Activated B cell treated with CpG ODN at 0.5 μM for 24 hours (primary cell): ENCODE measurements around the gene TOP3B. TPM values are rescaled to one million over a fixed set of nuclear protein-coding genes. Genes with fewer than 3 reads are reported as not detected.
A peak's percentile ranks its signal among the peaks of the same experiment; 100 is the strongest.
"Not testable (repeated sequence)": the region's sequence is repeated elsewhere in the genome, so short reads cannot be mapped to it uniquely, and the experiment has no call there.

Experiments
- ATAC-seq: fragments of 200-7000 bp; cut with Tn5 transposase; one replicate; pipeline ENCODE4 v1.10.0; 2021; ENCODE audit warnings: low read depth, mild to moderate bottlenecking, moderate library complexity
- CTCF ChIA-PET: fragments of 350-600 bp; sonication (Branson Sonifier 250); formaldehyde crosslinking; loops from one replicate; lab custom pipeline; 2021; ENCODE audit warnings: antibody characterized with exemption; lab: Charles Lee
- POLR2A ChIA-PET: fragments of 350-600 bp; sonication (Branson Sonifier 250); formaldehyde crosslinking; loops from one replicate; lab custom pipeline; 2021; ENCODE audit warnings: antibody characterized with exemption; lab: Charles Lee
- DNase-seq: peaks from one replicate; pipeline ENCODE4 v3.0.0; 2022
- H3K27ac Mint-ChIP-seq: one replicate; pipeline ENCODE4 v1.8.0; 2020; ENCODE audit warnings: mixed read lengths
- H3K27me3 Mint-ChIP-seq: one replicate; pipeline ENCODE4 v1.8.0; 2021; ENCODE audit warnings: mixed read lengths
- H3K36me3 Mint-ChIP-seq: one replicate; pipeline ENCODE4 v1.8.0; 2021; ENCODE audit warnings: low read depth, mixed read lengths
- H3K4me1 Mint-ChIP-seq: one replicate; pipeline ENCODE4 v1.8.0; 2021; ENCODE audit warnings: mixed read lengths
- H3K4me3 Mint-ChIP-seq: one replicate; pipeline ENCODE4 v1.8.0; 2020; ENCODE audit warnings: mild to moderate bottlenecking, mixed read lengths
- H3K9me3 Mint-ChIP-seq: one replicate; pipeline ENCODE4 v1.8.0; 2020; ENCODE audit warnings: mixed read lengths
- CTCF ChIP-seq: fragments of 200-600 bp; IDR thresholded peaks from one replicate; pipeline ENCODE4 v1.8.0; 2022; ENCODE audit warnings: antibody characterized with exemption, mild to moderate bottlenecking
- intact Hi-C: fragments of 100-400 bp; cut with micrococcal nuclease; formaldehyde crosslinking; loops from one replicate; pipeline ENCODE4 v1.15.1; 2024
- total RNA-seq: library from RNA; stranded (reverse); gene quantifications from 2 replicates; pipeline ENCODE4 v1.2.3, GENCODE V29; 2022

The TOP3B gene
- total RNA-seq, 1 donor from 2014 or later: 83.4 TPM

- TF ChIP-seq CTCF: no peak
- H3K9me3 Mint-ChIP-seq: no peaks in the 10 kb centered on the region
- ATAC-seq: no peak
- DNase-seq: no peak
- H3K4me3 Mint-ChIP-seq: no peak overlapping the region
- H3K27me3 Mint-ChIP-seq: no peaks in the 10 kb centered on the region
- peaks cover 18% of the 10 kb centered on the region for H3K36me3 Mint-ChIP-seq
- H3K4me1 Mint-ChIP-seq: peaks cover 57% of the 10 kb centered on the region
- no peak overlapping the region for H3K27ac Mint-ChIP-seq
- ChIA-PET CTCF (interaction anchor here (1.4 to 6.6 kb wide), 3 partner anchors 12 to 165 kb away, joined by 4 to 66 read pairs (median 4); partner anchors contain the start of gene PPM1F), POLR2A (interaction anchor here (0.7 kb wide), 1 partner anchor 12 kb away, joined by 5 read pairs; the partner anchor contains the start of gene PPM1F)
- intact Hi-C loops: no loop called here
Observed at GRCh38 chr22:21940521-21940920, 42.1 kb downstream of the TOP3B start.

DNA sequence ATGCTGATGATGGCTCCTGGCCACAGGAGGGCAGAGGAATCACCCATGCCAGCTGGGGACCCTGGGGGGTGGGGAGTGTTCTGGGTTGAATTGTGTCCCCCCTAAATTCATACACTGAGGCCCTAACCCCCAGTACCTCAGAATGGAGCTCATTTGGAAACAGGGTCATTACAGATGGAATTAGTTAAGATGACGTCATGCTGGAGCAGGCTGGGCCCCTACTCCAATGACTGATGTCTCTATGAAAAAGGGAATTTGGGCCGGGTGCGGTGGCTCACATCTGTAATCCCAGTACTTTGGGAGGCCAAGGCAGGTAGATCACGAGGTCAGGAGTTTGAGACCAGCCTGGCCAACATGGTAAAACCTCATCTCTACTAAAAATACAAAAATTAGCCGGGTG is 42.7 kb downstream of the TOP3B start:
- not testable (repeated sequence) for H3K4me3 Mint-ChIP-seq, ATAC-seq, DNase-seq, H3K9me3 Mint-ChIP-seq, H3K27me3 Mint-ChIP-seq
- Mint-ChIP-seq H3K36me3 (peaks cover 14% of the 10 kb centered on the region), H3K4me1 (peaks cover 60% of the 10 kb centered on the region), H3K27ac (peak overlapping the region; percentile 7)
- intact Hi-C loops: loop anchor here (2.0 to 5.0 kb wide), 4 partner anchors 13 to 168 kb away; partner anchors contain the start of genes MAPK1, PPM1F and TOP3B
- CTCF ChIA-PET: interaction anchor here (1.5 to 6.6 kb wide), 2 partner anchors 13 to 165 kb away, joined by 4 to 66 read pairs; partner anchors contain the start of gene PPM1F
- POLR2A ChIA-PET: interaction anchor here (1.8 to 2.4 kb wide), 2 partner anchors 9 to 12 kb away, joined by 4 to 9 read pairs; partner anchors contain the start of gene PPM1F

GRCh38 chr22:21939461-21939913 is 43.1 kb downstream of the TOP3B start:
- POLR2A ChIA-PET: interaction anchor here (1.8 to 2.4 kb wide), 2 partner anchors 10 to 13 kb away, joined by 4 to 9 read pairs; partner anchors contain the start of gene PPM1F
- ATAC-seq (no peak), DNase-seq (no peak)
- no peak for TF ChIP-seq CTCF
- H3K4me1 Mint-ChIP-seq: peaks cover 62% of the 10 kb centered on the region
- intact Hi-C loops: loop anchor here (2.0 to 5.0 kb wide), 4 partner anchors 13 to 167 kb away; partner anchors contain the start of genes MAPK1, PPM1F and TOP3B
- H3K27ac Mint-ChIP-seq: peak overlapping the region; percentile 85
- no peaks in the 10 kb centered on the region for H3K9me3 Mint-ChIP-seq
- CTCF ChIA-PET: interaction anchor here (0.8 to 6.6 kb wide), 4 partner anchors 14 to 227 kb away, joined by 3 to 66 read pairs (median 5); partner anchors contain the start of gene PPM1F
- H3K36me3 Mint-ChIP-seq: peaks cover 13% of the 10 kb centered on the region
- peak overlapping the region; percentile 89 for H3K4me3 Mint-ChIP-seq
- H3K27me3 Mint-ChIP-seq: no peaks in the 10 kb centered on the region

DNA sequence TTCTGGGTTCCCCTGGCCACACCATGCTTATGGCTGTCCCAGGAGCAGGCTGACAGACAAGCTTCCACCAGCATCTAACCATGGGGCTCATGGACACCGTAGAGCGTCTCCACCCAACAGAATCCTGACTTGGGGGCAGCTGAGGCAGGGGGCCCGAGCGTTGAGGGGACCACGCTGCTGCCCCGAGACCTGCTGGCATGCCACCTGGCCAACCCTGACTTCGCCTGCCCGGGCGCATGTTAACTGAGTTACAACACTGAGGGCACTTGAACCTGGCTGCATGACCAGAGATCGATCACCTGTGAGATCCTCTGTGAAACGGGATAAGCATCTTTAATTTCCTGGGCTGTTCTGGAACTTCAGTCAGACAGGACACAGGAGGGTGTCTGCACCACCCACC is 43.7 kb downstream of the TOP3B start:
- no peak for DNase-seq
- H3K9me3 Mint-ChIP-seq: no peaks in the 10 kb centered on the region
- intact Hi-C loops: loop anchor here (1.0 to 5.0 kb wide), 7 partner anchors 14 to 226 kb away; partner anchors contain the start of genes MAPK1, PPM1F, TOP3B and YPEL1
- ChIA-PET POLR2A (interaction anchor here (1.8 to 2.4 kb wide), 2 partner anchors 10 to 13 kb away, joined by 4 to 9 read pairs; partner anchors contain the start of gene PPM1F), CTCF (interaction anchor here (0.8 to 6.6 kb wide), 10 partner anchors 9 to 226 kb away, joined by 3 to 66 read pairs (median 4); partner anchors contain the start of genes MAPK1 and PPM1F)
- peak overlapping the region; percentile 89 for H3K4me3 Mint-ChIP-seq
- TF ChIP-seq CTCF: no peak
- H3K4me1 Mint-ChIP-seq: peaks cover 62% of the 10 kb centered on the region
- no peak for ATAC-seq
- no peaks in the 10 kb centered on the region for H3K27me3 Mint-ChIP-seq
- H3K36me3 Mint-ChIP-seq: peaks cover 7% of the 10 kb centered on the region
- H3K27ac Mint-ChIP-seq: peak overlapping the region; percentile 85

- H3K4me3 Mint-ChIP-seq: peak overlapping the region; percentile 89
- peak overlapping the region; percentile 85 for H3K27ac Mint-ChIP-seq
- TF ChIP-seq CTCF: peak; percentile 80
- no peaks in the 10 kb centered on the region for H3K27me3 Mint-ChIP-seq
- DNase-seq: peak; percentile 93
- H3K36me3 Mint-ChIP-seq: peaks cover 10% of the 10 kb centered on the region
- peaks cover 62% of the 10 kb centered on the region for H3K4me1 Mint-ChIP-seq
- ATAC-seq: peak; percentile 95
- H3K9me3 Mint-ChIP-seq: no peaks in the 10 kb centered on the region
- POLR2A ChIA-PET: interaction anchor here (1.0 to 2.4 kb wide), 3 partner anchors 11 to 203 kb away, joined by 3 to 9 read pairs (median 4); partner anchors contain the start of genes PPM1F and YPEL1
- CTCF ChIA-PET: interaction anchor here (0.6 to 6.6 kb wide), 19 partner anchors 9 to 292 kb away, joined by 3 to 66 read pairs (median 3); partner anchors contain the start of genes MAPK1, PPM1F and YPEL1
- intact Hi-C loops: loop anchor here (1.0 to 5.0 kb wide), 7 partner anchors 15 to 225 kb away; partner anchors contain the start of genes MAPK1, PPM1F, TOP3B and YPEL1
Observed at GRCh38 chr22:21938071-21938822, 44.3 kb downstream of the TOP3B start.
